Measurements from ENCODE around the gene FBXL7.

The FBXL7 gene

DNA sequence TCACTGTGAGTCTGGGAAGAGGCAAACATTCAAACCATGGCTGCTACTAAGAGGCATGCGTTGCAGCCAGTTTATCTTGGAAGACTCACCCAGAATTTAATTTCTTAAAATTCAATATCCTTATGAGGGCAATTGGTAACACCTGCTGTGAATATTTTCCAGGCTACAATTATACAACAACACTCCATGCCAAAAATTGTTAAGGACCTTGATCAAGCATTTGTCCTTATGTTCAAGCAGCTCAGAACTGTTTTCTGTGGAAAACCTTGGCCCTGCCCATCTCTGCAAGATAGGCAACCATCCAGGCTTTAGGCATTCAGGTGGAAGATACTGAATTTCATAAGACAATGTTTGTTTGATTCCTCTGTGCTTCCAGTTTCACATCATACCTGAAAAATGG lies 327.8 kb downstream of the FBXL7 start:
- Histone ChIP-seq H3K36me3 (ENCODE audit: insufficient read depth, low read length) (no peaks in the 10 kb centered on the region), H3K27me3 (ENCODE audit: control insufficient read depth in 1 of 2, insufficient read depth in 2 of 2, low read length in 2 of 2) (no peaks in the 10 kb centered on the region), H3K4me1 (ENCODE audit: insufficient read depth, low read length) (peaks cover 19% of the 10 kb centered on the region), H3K9me3 (ENCODE audit: low read length) (no peaks in the 10 kb centered on the region), H3K27ac (ENCODE audit: low read depth, low read length) (no peak overlapping the region), H3K4me3 (ENCODE audit: low read depth in 1 of 2, low read length in 2 of 2) (no peak overlapping the region), H3K9ac (ENCODE audit: low read length) (no peak overlapping the region)

- Histone ChIP-seq H3K9me3 (ENCODE audit: low read length) (no peaks in the 10 kb centered on the region), H3K9ac (ENCODE audit: low read length) (no peak overlapping the region), H3K4me3 (ENCODE audit: low read depth in 1 of 2, low read length in 2 of 2) (no peak overlapping the region), H3K4me1 (ENCODE audit: insufficient read depth, low read length) (peaks cover 27% of the 10 kb centered on the region), H3K36me3 (ENCODE audit: insufficient read depth, low read length) (no peaks in the 10 kb centered on the region), H3K27ac (ENCODE audit: low read depth, low read length) (no peak overlapping the region), H3K27me3 (ENCODE audit: control insufficient read depth in 1 of 2, insufficient read depth in 2 of 2, low read length in 2 of 2) (no peaks in the 10 kb centered on the region)
Measured at GRCh38 chr5:15831408-15831807, 331.4 kb downstream of the FBXL7 start.

DNA sequence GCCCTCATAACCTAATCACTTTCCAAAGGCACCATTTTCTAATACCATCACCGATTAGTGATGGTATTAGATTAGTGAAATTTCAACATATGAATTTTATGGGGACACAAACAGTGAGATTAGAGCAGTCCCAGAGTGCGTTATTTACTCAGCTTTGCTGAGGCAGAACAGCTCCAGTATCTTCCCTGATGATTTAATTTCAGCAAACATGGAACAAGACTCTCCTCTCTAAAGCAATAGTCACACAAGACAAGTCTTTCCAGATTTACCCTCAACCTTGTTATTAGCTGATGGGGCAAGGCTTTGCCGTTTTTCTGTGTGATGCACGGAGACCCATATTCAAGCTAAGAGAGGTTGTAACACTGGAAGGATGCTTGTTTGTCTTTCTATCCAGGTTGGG lies 333.4 kb downstream of the FBXL7 start:
- no peaks in the 10 kb centered on the region for H3K36me3 ChIP-seq (ENCODE audit: insufficient read depth, low read length)
- no peaks in the 10 kb centered on the region for H3K27me3 ChIP-seq (ENCODE audit: control insufficient read depth in 1 of 2, insufficient read depth in 2 of 2, low read length in 2 of 2)
- H3K9ac ChIP-seq (ENCODE audit: low read length), result no peak overlapping the region
- no peak overlapping the region for H3K27ac ChIP-seq (ENCODE audit: low read depth, low read length)
- H3K4me3 ChIP-seq (ENCODE audit: low read depth in 1 of 2, low read length in 2 of 2), result no peak overlapping the region
- no peaks in the 10 kb centered on the region for H3K9me3 ChIP-seq (ENCODE audit: low read length)
- peaks cover 36% of the 10 kb centered on the region for H3K4me1 ChIP-seq (ENCODE audit: insufficient read depth, low read length)

DNA sequence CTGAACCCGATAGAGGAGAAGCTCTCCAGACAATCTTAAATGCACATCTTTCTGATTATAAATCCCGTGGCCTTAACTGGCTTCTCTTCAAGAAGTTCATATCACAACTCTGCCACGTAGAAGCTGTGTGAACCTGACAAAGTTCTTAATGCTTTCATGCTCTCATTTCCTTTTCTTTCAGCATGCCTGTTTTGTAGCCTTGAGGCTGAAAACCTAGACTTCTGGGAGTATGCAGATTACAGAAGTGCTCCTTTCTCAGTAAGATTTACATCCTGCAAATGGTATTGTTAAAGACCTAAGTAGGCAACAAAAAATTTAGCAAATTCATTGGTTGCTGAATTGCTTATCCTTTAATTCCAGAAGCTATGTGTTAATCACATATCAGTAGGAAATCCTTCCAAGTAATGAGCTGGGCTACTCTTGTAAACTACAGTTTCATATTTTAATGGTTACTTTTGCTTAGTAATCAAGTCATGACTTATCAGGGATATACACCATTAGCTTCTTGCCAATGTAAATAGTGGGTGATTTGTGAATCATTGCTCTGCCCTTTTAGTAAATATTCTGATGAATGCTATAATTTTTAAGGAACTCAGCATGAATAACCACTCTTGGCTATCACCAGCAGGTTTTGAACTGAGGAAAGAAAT lies 334.7 kb downstream of the FBXL7 start:
- Histone ChIP-seq H3K36me3 (ENCODE audit: insufficient read depth, low read length) (no peaks in the 10 kb centered on the region), H3K9ac (ENCODE audit: low read length) (no peak overlapping the region), H3K4me1 (ENCODE audit: insufficient read depth, low read length) (peaks cover 36% of the 10 kb centered on the region), H3K27ac (ENCODE audit: low read depth, low read length) (no peak overlapping the region), H3K27me3 (ENCODE audit: control insufficient read depth in 1 of 2, insufficient read depth in 2 of 2, low read length in 2 of 2) (no peaks in the 10 kb centered on the region), H3K9me3 (ENCODE audit: low read length) (no peaks in the 10 kb centered on the region), H3K4me3 (ENCODE audit: low read depth in 1 of 2, low read length in 2 of 2) (no peak overlapping the region)

DNA sequence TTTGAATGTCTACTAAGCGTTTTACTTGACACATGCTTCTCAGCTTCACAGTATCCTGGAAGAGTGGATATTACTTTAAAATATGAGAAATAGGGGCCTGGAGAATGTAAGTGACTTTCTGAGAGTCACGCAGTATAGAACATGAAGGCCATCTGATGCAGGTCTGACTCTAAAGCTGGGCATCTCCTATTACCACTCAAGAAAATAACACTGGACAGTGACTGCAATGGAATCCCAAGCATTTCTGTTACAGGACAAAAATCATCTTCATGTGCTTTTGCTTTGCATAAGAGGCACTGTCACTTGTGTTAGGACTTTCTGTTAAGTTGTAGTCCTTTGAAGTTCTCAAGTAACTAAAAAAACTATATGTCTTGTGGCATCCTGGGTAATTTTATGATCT lies 335.5 kb downstream of the FBXL7 start:
- Histone ChIP-seq H3K4me3 (ENCODE audit: low read depth in 1 of 2, low read length in 2 of 2) (no peak overlapping the region), H3K4me1 (ENCODE audit: insufficient read depth, low read length) (peaks cover 36% of the 10 kb centered on the region), H3K27ac (ENCODE audit: low read depth, low read length) (no peak overlapping the region), H3K36me3 (ENCODE audit: insufficient read depth, low read length) (no peaks in the 10 kb centered on the region), H3K27me3 (ENCODE audit: control insufficient read depth in 1 of 2, insufficient read depth in 2 of 2, low read length in 2 of 2) (no peaks in the 10 kb centered on the region), H3K9ac (ENCODE audit: low read length) (no peak overlapping the region), H3K9me3 (ENCODE audit: low read length) (no peaks in the 10 kb centered on the region)

DNA sequence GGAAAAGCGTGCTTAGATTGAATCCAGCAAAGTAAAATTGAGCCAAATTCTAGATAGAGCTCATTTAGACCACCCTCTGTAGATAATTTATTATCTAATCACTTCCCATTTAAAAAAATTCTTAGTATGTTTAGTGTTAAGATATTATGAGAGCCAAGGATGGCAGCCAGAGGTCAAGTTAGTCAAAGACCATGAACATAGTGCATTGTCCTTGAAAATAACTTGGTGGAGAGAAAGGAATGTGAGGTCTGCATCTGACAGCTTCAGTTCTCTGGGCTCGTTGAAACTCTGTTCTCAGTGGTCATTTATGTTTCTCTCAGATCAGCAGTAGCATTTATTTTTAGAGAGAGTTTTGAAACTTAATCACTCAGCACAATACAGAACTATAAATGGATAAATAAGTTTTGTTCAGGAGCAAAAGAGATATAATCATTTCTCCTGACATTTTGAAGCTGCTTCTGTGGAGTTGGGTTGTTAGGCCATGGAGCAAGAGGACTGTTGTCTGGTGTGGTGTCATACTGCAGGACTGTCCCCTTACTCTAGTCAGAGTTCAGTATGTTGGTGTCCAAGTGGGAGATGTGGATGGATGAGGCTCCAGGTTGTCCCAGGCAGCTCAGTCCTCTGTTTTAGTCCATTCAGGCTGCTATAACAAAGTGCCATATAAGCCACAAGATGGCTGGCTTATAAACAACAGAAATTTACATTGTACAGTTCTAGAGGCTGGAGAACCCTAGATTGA lies 337.7 kb downstream of the FBXL7 start:
- Histone ChIP-seq H3K27ac (ENCODE audit: low read depth, low read length) (no peak overlapping the region), H3K9ac (ENCODE audit: low read length) (no peak overlapping the region), H3K9me3 (ENCODE audit: low read length) (no peaks in the 10 kb centered on the region), H3K4me1 (ENCODE audit: insufficient read depth, low read length) (peaks cover 17% of the 10 kb centered on the region), H3K4me3 (ENCODE audit: low read depth in 1 of 2, low read length in 2 of 2) (no peak overlapping the region), H3K27me3 (ENCODE audit: control insufficient read depth in 1 of 2, insufficient read depth in 2 of 2, low read length in 2 of 2) (no peaks in the 10 kb centered on the region), H3K36me3 (ENCODE audit: insufficient read depth, low read length) (no peaks in the 10 kb centered on the region)

DNA sequence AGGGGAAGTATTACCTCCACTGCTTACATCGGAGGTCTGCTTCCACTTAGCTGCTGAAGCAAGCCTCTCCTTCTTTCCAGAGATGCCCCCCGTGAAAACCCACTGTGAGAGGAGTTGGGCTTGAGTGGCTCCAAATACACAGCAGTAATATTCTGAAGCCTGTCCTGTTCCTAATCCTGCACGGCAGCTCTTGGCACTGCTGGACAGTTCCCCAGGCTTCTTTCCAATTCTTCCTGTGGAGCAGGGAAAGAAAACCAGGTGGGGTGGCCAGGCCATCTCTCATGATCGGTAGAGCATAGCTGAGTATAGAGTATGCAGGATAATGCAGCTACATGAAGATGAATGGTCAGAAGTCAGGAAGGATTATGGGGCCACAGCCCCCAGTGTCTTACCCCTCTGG lies 344.3 kb downstream of the FBXL7 start:
- H3K27me3 ChIP-seq (ENCODE audit: control insufficient read depth in 1 of 2, insufficient read depth in 2 of 2, low read length in 2 of 2), result no peaks in the 10 kb centered on the region
- H3K4me3 ChIP-seq (ENCODE audit: low read depth in 1 of 2, low read length in 2 of 2), result no peak overlapping the region
- H3K9me3 ChIP-seq (ENCODE audit: low read length), result no peaks in the 10 kb centered on the region
- no peaks in the 10 kb centered on the region for H3K4me1 ChIP-seq (ENCODE audit: insufficient read depth, low read length)
- H3K9ac ChIP-seq (ENCODE audit: low read length), result no peak overlapping the region
- no peaks in the 10 kb centered on the region for H3K36me3 ChIP-seq (ENCODE audit: insufficient read depth, low read length)
- no peak overlapping the region for H3K27ac ChIP-seq (ENCODE audit: low read depth, low read length)

DNA sequence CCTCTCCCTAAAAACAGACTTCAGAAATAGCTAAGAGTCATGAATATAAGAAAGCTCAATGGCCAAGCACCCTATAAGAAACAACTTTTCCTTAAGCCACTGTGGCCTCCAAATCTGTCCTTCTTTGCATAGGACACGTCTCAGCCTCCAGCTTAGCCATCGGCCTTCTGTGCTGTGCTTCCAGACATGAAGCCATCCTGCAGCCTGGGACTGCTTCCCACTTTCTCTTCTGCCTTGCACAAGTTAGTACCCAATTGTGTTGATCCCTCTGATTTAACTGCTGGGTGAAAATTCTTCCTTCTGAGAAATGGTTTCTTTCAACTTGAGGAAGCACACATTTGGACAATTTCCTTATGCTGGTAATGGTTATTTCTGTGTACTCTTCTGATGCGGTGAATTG lies 344.9 kb downstream of the FBXL7 start:
- Histone ChIP-seq H3K27ac (ENCODE audit: low read depth, low read length) (no peak overlapping the region), H3K4me3 (ENCODE audit: low read depth in 1 of 2, low read length in 2 of 2) (no peak overlapping the region), H3K27me3 (ENCODE audit: control insufficient read depth in 1 of 2, insufficient read depth in 2 of 2, low read length in 2 of 2) (no peaks in the 10 kb centered on the region), H3K9ac (ENCODE audit: low read length) (no peak overlapping the region), H3K36me3 (ENCODE audit: insufficient read depth, low read length) (no peaks in the 10 kb centered on the region), H3K4me1 (ENCODE audit: insufficient read depth, low read length) (no peaks in the 10 kb centered on the region), H3K9me3 (ENCODE audit: low read length) (no peaks in the 10 kb centered on the region)

GRCh38 chr5:15850536-15850935 lies 350.6 kb downstream of the FBXL7 start:
- Histone ChIP-seq H3K36me3 (ENCODE audit: insufficient read depth, low read length) (no peaks in the 10 kb centered on the region), H3K27ac (ENCODE audit: low read depth, low read length) (no peak overlapping the region), H3K4me1 (ENCODE audit: insufficient read depth, low read length) (peaks cover 6% of the 10 kb centered on the region), H3K9ac (ENCODE audit: low read length) (no peak overlapping the region), H3K9me3 (ENCODE audit: low read length) (no peaks in the 10 kb centered on the region), H3K27me3 (ENCODE audit: control insufficient read depth in 1 of 2, insufficient read depth in 2 of 2, low read length in 2 of 2) (no peaks in the 10 kb centered on the region), H3K4me3 (ENCODE audit: low read depth in 1 of 2, low read length in 2 of 2) (no peak overlapping the region)

DNA sequence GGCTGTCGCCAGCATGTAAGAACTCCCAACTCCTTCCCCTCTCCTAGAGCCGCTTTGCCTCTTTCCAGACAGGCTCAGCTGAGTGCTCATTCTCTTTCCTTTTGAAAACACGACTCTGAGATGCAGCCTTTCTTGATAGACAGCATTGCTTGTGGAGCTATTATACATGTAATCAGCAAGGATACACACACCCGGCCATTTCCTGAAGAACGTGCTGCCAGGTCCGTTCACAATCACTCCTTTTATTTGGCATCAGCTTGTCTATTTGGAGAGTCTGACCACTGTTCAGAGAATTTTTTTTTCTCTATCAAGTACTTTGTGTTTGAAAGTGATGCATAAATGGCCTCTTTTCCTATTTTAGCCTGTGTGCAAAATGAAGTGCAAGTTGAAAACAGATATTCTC lies 351.0 kb downstream of the FBXL7 start:
- Histone ChIP-seq H3K27ac (ENCODE audit: low read depth, low read length) (no peak overlapping the region), H3K27me3 (ENCODE audit: control insufficient read depth in 1 of 2, insufficient read depth in 2 of 2, low read length in 2 of 2) (no peaks in the 10 kb centered on the region), H3K4me3 (ENCODE audit: low read depth in 1 of 2, low read length in 2 of 2) (no peak overlapping the region), H3K9me3 (ENCODE audit: low read length) (no peaks in the 10 kb centered on the region), H3K9ac (ENCODE audit: low read length) (no peak overlapping the region), H3K36me3 (ENCODE audit: insufficient read depth, low read length) (no peaks in the 10 kb centered on the region), H3K4me1 (ENCODE audit: insufficient read depth, low read length) (peaks cover 6% of the 10 kb centered on the region)

DNA sequence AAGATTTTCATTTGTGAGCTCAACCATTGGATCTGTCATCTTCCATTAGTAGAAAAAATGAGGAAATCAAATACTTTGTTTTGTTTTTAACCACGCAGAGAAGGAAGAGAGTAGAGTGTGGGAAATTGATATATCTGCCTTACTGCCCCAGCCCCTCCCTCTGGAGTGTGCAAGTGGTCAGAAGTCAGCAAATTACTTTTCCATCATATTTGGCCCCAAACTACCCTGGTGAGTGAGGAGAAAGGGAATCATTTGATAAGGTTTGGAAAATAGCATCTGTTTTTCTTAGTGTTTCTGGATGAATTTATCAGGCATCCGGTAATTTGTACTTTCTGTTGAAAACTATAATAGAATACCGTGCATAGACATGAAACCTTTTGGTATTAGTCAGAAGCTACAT lies 352.2 kb downstream of the FBXL7 start:
- H3K4me1 ChIP-seq (ENCODE audit: insufficient read depth, low read length), result peaks cover 6% of the 10 kb centered on the region
- no peak overlapping the region for H3K9ac ChIP-seq (ENCODE audit: low read length)
- H3K36me3 ChIP-seq (ENCODE audit: insufficient read depth, low read length), result no peaks in the 10 kb centered on the region
- no peak overlapping the region for H3K4me3 ChIP-seq (ENCODE audit: low read depth in 1 of 2, low read length in 2 of 2)
- H3K27ac ChIP-seq (ENCODE audit: low read depth, low read length), result no peak overlapping the region
- no peaks in the 10 kb centered on the region for H3K27me3 ChIP-seq (ENCODE audit: control insufficient read depth in 1 of 2, insufficient read depth in 2 of 2, low read length in 2 of 2)
- H3K9me3 ChIP-seq (ENCODE audit: low read length), result no peaks in the 10 kb centered on the region

DNA sequence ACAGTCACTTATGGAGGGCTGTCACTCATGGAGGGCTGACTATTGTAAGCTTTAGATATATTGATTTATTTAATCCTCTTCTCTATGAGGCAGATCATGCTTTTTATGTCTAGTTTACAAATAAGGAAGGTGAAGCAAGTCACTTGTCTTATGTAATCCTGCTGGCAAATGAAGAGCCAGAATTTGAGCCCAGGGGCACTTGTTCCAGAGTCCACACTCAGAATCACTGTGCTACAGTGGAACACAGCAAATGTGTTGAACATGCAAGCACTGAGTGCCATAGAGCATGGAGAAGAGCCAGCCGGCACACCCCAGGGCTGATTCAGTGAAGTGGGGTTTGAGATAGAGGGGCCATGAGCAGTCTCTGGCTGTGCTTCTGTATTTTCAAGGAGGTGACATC lies 353.0 kb downstream of the FBXL7 start:
- no peak overlapping the region for H3K27ac ChIP-seq (ENCODE audit: low read depth, low read length)
- no peaks in the 10 kb centered on the region for H3K27me3 ChIP-seq (ENCODE audit: control insufficient read depth in 1 of 2, insufficient read depth in 2 of 2, low read length in 2 of 2)
- peaks cover 6% of the 10 kb centered on the region for H3K4me1 ChIP-seq (ENCODE audit: insufficient read depth, low read length)
- H3K4me3 ChIP-seq (ENCODE audit: low read depth in 1 of 2, low read length in 2 of 2), result no peak overlapping the region
- no peaks in the 10 kb centered on the region for H3K36me3 ChIP-seq (ENCODE audit: insufficient read depth, low read length)
- no peaks in the 10 kb centered on the region for H3K9me3 ChIP-seq (ENCODE audit: low read length)
- no peak overlapping the region for H3K9ac ChIP-seq (ENCODE audit: low read length)
